IPS DF 4.7 (cell line): ENCODE measurements around the gene KRT78.
"Not testable (repeated sequence)": the region's sequence is repeated elsewhere in the genome, so short reads cannot be mapped to it uniquely, and the experiment has no call there.

Experiments
- DNase-seq: peaks from one replicate; pipeline ENCODE4 v3.0.0-alpha.2; 2013; ENCODE audit warnings: low spot score; ENCODE audit errors: extremely low read depth

Gene KRT78

GRCh38 chr12:52872644-52873389, 24.0 kb upstream of the KRT78 start:
- DNase-seq: no peak

GRCh38 chr12:52871291-52872039, 22.7 kb upstream of the KRT78 start:
- no peak for DNase-seq

GRCh38 chr12:52870361-52871290, 21.8 kb upstream of the KRT78 start:
- DNase-seq: no peak

- no peak for DNase-seq
These were observed 18.8 kb upstream of the KRT78 start for GRCh38 chr12:52867642-52868041.

GRCh38 chr12:52867152-52867551, 18.4 kb upstream of the KRT78 start:
- no peak for DNase-seq

GRCh38 chr12:52865090-52865944, 16.5 kb upstream of the KRT78 start:
- DNase-seq: peak; percentile 80

- no peak for DNase-seq
These were observed 13.2 kb upstream of the KRT78 start for GRCh38 chr12:52862023-52862422.

- no peak for DNase-seq
These were observed 12.7 kb upstream of the KRT78 start for GRCh38 chr12:52861511-52861910.

GRCh38 chr12:52860102-52860823, 11.5 kb upstream of the KRT78 start:
- DNase-seq: no peak

- no peak for DNase-seq
These were observed 8.7 kb upstream of the KRT78 start for GRCh38 chr12:52857500-52857899.

- DNase-seq: no peak
These were observed 8.0 kb upstream of the KRT78 start for GRCh38 chr12:52856787-52857186.

GRCh38 chr12:52856077-52856476, 7.3 kb upstream of the KRT78 start:
- not testable (repeated sequence) for DNase-seq

- no peak for DNase-seq
These were observed 3.0 kb upstream of the KRT78 start for GRCh38 chr12:52851787-52852186.

GRCh38 chr12:52850681-52851080, 1.9 kb upstream of the KRT78 start:
- no peak for DNase-seq

GRCh38 chr12:52849511-52849910, 717 bp upstream of the KRT78 start:
- no peak for DNase-seq

GRCh38 chr12:52847335-52848102, 1.3 kb downstream of the KRT78 start:
- no peak for DNase-seq

- DNase-seq: no peak
These were observed 2.3 kb downstream of the KRT78 start for GRCh38 chr12:52846356-52846970.

- DNase-seq: no peak
These were observed 2.8 kb downstream of the KRT78 start for GRCh38 chr12:52845946-52846345.

GRCh38 chr12:52844386-52844785, 4.4 kb downstream of the KRT78 start:
- DNase-seq: no peak
